GM19025 (cell line): ENCODE measurements around the gene UBR2.
"Not testable (repeated sequence)": the region's sequence is repeated elsewhere in the genome, so short reads cannot be mapped to it uniquely, and the experiment has no call there.

Source experiments
- ATAC-seq: cut with Tn5 transposase; IDR thresholded peaks from one replicate; pipeline ENCODE4 v1.9.1; 2021; ENCODE audit warnings: mild to moderate bottlenecking, low read depth, moderate library complexity; ENCODE audit not compliant: unreplicated experiment

Gene UBR2

GRCh38 chr6:42690151-42690702, 126.4 kb downstream of the UBR2 start:
- no peak for ATAC-seq

DNA sequence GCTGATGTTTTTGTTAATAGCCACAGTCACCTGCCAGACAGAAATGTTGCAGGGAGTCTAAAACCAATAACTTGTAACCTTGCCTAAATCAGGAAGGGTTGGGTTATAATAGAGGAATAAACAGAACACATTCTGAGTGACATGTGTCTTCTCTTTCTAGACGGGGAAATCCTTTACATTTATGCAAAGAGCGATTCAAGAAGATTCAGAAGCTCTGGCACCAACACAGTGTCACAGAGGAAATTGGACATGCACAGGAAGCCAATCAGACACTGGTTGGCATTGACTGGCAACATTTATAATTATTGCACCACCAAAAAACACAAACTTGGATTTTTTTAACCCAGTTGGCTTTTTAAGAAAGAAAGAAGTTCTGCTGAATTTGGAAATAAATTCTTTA, 127.0 kb downstream of the UBR2 start:
- no peak for ATAC-seq

- no peak for ATAC-seq
These were observed 128.5 kb downstream of the UBR2 start for GRCh38 chr6:42692137-42692911.

- no peak for ATAC-seq
These were observed 130.0 kb downstream of the UBR2 start for GRCh38 chr6:42693725-42694323.

GRCh38 chr6:42694586-42694985, 130.8 kb downstream of the UBR2 start:
- ATAC-seq = no peak

DNA sequence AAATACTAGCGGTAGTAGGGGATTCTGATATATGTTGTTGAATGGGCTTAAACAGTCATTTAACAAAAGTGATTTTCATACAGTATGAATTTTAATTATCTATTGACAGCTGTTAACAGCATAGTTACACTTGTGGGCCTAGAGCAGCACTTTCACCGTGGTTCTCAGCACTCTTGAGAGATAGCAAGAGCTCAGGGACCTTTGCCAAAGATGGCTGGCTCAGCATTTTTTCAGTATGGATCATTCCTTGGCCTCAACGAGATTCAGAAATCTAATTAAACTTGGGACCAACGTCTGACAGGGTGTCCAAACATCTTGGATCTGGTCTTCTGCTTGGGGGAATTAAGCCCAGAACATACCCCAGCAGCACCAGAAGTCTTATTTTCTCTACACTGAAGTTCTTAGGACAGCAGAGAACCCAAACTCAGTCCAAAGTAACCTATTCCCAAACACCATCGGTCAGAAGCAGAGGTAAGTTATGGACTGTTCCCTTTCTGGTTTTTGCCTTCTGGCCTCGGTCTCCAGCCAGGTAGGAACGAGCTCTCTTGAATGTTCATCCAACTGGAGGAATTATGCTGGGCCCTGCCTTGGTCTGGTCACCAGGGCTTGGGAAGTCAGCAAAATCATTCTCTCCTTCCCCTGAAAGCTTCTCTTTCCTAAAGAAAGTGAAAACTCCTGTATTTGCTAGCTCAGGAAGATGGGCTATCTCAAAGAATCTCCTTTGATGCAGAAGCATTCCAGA, 132.9 kb downstream of the UBR2 start:
- no peak for ATAC-seq

- no peak for ATAC-seq
These were observed 133.4 kb downstream of the UBR2 start for GRCh38 chr6:42697268-42697655.

DNA sequence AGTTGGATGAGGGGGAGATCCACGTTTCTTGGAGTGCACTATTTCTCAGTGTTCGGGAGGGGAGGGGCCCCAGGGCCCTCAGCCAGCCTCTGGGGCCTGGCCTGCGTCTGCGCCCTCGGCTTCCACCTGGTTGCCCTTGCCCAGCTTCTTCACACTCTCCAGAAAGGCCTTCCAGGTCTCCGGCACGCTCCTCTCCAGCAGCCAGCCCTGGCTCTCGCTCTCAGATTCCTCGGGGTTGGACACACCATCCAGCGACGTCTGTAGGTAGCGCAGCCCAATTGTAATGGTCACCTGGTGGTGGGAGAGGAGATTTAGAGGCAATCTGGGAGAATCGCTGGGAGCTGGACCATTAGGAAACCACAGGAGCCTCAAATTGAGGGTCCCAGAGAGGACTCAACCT, 134.4 kb downstream of the UBR2 start:
- no peak for ATAC-seq

- ATAC-seq = no peak
These were observed 138.4 kb downstream of the UBR2 start for GRCh38 chr6:42702200-42702599.

GRCh38 chr6:42702786-42703185, 139.0 kb downstream of the UBR2 start:
- ATAC-seq = not testable (repeated sequence)

DNA sequence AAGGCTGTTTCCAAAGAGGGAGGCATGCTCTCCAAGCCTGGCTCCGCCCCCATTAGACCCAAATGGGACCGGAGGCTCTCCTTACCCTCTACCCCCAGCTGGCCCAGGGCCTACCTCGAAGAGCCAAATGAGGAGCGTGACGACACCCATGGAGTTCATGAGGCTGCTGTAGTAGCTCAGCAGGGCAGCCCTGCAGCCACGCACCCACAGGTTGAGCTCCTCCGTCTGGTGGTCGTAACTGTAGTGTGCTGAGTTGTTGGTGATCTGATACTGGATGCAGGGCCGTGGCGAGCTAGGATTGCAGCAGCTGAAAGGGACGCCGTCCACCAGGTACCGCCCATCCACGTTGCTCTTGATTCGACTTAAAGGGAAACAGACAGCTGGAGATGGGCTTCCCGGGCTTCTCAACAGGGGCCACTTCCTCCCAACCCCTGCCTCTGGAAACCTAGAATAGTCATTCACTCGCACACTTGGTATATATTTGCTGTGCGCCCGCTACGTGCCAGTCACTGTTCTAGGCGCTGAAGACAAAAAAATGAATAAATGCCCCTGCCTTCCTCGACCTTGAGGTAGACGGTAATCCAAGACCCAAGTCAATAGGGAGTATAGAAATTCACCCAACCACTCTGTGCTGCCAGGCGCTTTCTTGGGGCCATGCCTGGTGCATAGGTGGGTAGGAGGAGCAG, 140.6 kb downstream of the UBR2 start:
- no peak for ATAC-seq

GRCh38 chr6:42704937-42705374, 141.1 kb downstream of the UBR2 start:
- no peak for ATAC-seq

DNA sequence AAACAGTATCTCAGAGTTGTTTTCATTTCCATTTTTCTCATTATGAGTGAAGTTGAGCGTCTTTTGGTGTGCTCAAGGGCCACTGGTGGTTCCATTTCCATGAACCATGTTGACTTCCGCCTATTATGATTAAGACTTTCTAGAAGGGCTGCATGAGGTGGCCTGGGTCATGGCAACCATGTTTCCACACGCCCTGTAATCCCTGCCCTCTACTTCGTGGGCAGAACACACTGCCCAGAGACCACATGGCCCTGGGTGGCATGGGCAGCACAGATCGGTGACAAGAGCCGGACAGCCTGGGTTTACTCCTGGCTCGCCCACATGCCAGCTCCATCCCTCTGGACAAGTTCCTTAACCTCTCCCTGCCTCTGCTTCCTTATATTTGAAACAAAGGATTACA, 143.8 kb downstream of the UBR2 start:
- no peak for ATAC-seq

DNA sequence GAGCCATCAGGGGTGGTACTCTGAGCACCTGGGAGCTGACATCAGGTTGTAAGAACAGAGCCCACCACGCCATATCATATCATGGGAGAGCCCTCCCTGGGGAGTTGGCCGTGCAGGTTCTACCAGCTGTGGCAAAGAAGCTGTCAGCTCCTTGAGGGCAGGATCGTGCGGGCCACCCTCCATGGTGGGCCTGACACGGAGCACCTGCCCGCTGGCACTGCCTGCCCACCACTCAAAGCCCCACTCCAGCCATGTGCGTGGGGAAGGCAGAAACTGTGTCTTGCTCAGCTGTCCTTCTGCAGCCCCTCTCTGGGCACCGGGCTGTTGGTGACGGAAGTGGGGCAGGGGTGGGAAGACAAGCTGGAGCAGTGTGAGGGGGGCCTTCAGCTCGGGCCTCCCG, 144.3 kb downstream of the UBR2 start:
- no peak for ATAC-seq

DNA sequence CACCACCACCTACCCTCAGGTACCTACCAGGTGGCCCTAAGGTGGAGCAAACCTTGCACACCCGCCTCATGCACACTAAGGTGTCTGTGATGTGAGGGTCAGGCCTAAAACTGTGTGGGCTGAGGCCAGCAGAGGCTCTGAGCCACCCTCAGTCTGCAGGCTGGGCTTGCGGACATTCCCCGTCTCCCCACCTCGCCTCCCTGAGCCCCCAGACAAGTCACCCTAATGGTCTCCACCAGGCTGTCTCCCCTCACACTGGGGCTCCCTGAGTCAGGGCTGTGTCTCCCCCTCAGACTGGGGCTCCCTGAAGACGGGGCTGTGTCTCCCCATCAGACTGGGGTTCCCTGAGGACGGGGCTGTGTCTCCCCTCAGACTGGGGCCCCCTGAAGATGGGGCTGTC, 146.0 kb downstream of the UBR2 start:
- no peak for ATAC-seq

DNA sequence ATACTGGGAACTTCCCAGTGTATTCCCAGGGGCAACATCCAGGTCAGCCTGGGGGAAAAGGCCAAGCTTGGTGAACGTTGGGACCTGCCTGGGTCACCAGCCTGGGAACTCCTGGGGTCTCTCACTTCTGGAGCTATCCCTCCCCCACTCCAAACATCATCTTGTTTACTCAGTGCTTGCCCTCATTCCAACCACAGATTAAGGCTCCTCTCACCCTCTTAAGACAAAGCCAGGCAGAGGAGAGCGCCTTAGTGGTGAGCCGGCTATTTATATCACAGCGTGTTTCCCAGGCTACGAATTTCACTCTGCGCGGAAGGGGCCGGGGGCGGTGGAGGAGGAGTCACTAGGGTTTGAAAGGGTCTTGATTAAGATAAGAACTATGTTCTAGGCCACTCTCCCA, 146.5 kb downstream of the UBR2 start:
- no peak for ATAC-seq

GRCh38 chr6:42711930-42712329, 148.1 kb downstream of the UBR2 start:
- ATAC-seq = no peak

DNA sequence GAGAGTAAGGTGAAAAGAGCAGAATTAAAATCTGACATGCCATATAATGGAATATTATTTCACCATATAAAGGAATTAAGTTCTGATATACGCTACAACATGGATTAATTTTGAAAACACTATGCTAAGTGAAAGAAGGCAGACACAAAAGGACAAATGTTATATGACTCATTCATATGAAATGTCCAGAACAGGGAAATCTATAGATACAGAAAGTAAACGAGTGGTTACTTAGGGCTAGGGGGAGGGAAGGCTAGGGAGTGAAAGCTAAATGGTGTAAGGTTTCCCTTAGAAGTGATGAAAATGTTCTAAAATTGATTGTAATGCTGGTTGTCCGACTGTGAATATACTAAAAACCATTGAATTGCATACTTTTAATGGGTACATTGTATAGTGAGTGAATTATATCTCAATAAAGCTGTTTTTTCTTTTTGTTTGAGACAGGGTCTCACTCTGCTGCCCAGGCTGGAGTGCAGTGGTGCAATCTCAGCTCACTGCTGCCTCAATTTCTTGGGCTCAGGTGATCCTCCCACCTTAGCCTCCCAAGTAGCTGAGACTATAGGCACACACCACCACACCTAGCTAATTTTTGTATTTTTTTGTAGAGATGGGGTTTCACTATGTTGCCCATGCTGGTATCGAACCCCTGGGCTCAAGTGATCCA, 150.4 kb downstream of the UBR2 start:
- no peak for ATAC-seq

GRCh38 chr6:42715871-42716270, 152.0 kb downstream of the UBR2 start:
- no peak for ATAC-seq

- no peak for ATAC-seq
These were observed 156.9 kb downstream of the UBR2 start for GRCh38 chr6:42720739-42721138.
